SK-N-SH (cell line): Measurements from ENCODE around the gene TUBD1. TPM values are rescaled to one million over a fixed set of nuclear protein-coding genes. Genes with fewer than 3 reads are reported as not detected.
A peak's percentile ranks its signal among the peaks of the same experiment; 100 is the strongest.

Source experiments
- CTCF ChIA-PET: fragments of 300-600, 350-600 bp; formaldehyde crosslinking; extraction: SDS; loops from one replicate; lab custom pipeline; 2021; lab: Yijun Ruan, JAX
- POLR2A ChIA-PET: fragments of 350-600 bp; sonication (Branson Sonifier 250); formaldehyde crosslinking; extraction: SDS; loops from one replicate; lab custom pipeline; 2020; ENCODE audit warnings: antibody characterized with exemption, inconsistent platforms; lab: Yijun Ruan, JAX
- DNase-seq: peaks from one replicate; pipeline ENCODE4 v3.0.0; 2012
- H2AFZ ChIP-seq: fragments of 200-600 bp; sonication (generic); 2 replicates; pipeline ENCODE4 v1.8.1; 2016; ENCODE audit warnings: antibody characterized with exemption, mild to moderate bottlenecking, low read depth
- H3F3A ChIP-seq: fragments of 200-600 bp; sonication (generic); replicated peaks from 2 replicates; pipeline ENCODE3; 2016; ENCODE audit warnings: antibody characterized with exemption, mild to moderate bottlenecking; ENCODE audit not compliant: insufficient read depth
- H3K27ac ChIP-seq, 2 experiments: fragments of 200-500 bp in 1 of 2; fragments of 200-600 bp in 1 of 2; sonication (Bioruptor generic) in 1 of 2; sonication (generic), shearing (Covaris generic) in 1 of 2; 2 replicates each; pipeline versions ENCODE4 v1.5.1 to v1.6.1; 2014 to 2016; ENCODE audit warnings: low read depth in 2 of 2, inconsistent platforms in 1 of 2, low read length in 1 of 2, mild to moderate bottlenecking in 1 of 2, mixed read lengths in 1 of 2
- H3K27me3 ChIP-seq: fragments of 200-600 bp; sonication (generic), shearing (Covaris generic); 2 replicates; pipeline ENCODE4 v1.6.1; 2016; ENCODE audit warnings: mixed run types; ENCODE audit not compliant: insufficient read depth
- H3K36me3 ChIP-seq, 2 experiments: fragments of 200-500 bp in 1 of 2; fragments of 200-600 bp in 1 of 2; sonication (Bioruptor generic) in 1 of 2; sonication (generic) in 1 of 2; replicated peaks in 1 of 2; 2 replicates each; pipeline versions ENCODE3 to v1.5.1; 2014 to 2016; ENCODE audit warnings: low read length in 1 of 2, mild to moderate bottlenecking in 1 of 2; ENCODE audit not compliant: insufficient read depth in 2 of 2, control insufficient read depth in 1 of 2
- H3K4me1 ChIP-seq, 2 experiments: fragments of 200-500 bp in 1 of 2; fragments of 200-600 bp in 1 of 2; sonication (Bioruptor generic) in 1 of 2; sonication (generic), shearing (Covaris generic) in 1 of 2; 2 replicates each; pipeline versions ENCODE4 v1.5.1 to v1.6.1; 2014 to 2016; ENCODE audit warnings: low read depth in 1 of 2, low read length in 1 of 2, mixed run types in 1 of 2; ENCODE audit not compliant: insufficient read depth in 2 of 2, control insufficient read depth in 1 of 2
- H3K4me2 ChIP-seq: fragments of 200-600 bp; sonication (generic), shearing (Covaris generic); 2 replicates; pipeline ENCODE4 v1.6.1; 2017; ENCODE audit warnings: mixed run types
- H3K4me3 ChIP-seq, 2 experiments: fragments of 200-500 bp in 1 of 2; fragments of 200-600 bp in 1 of 2; sonication (Bioruptor generic) in 1 of 2; sonication (generic), shearing (Covaris generic) in 1 of 2; 2 replicates each; pipeline versions ENCODE4 v1.5.1 to v1.8.1; 2014 to 2016; ENCODE audit warnings: low read depth in 2 of 2, inconsistent platforms in 1 of 2, low read length in 1 of 2, mild to moderate bottlenecking in 1 of 2, mixed read lengths in 1 of 2, moderate library complexity in 1 of 2
- H3K79me2 ChIP-seq: fragments of 200-600 bp; sonication (generic); 2 replicates; pipeline ENCODE4 v1.8.1; 2017; ENCODE audit warnings: mild to moderate bottlenecking; ENCODE audit not compliant: insufficient read depth
- H3K9ac ChIP-seq: fragments of 200-600 bp; sonication (generic); 2 replicates; pipeline ENCODE4 v1.6.1; 2017; ENCODE audit warnings: mixed run types
- H3K9me2 ChIP-seq: fragments of 200-600 bp; sonication (generic); 2 replicates; pipeline ENCODE4 v1.6.1; 2017; ENCODE audit warnings: mixed run types
- H3K9me3 ChIP-seq: fragments of 200-600 bp; sonication (generic); 2 replicates; pipeline ENCODE4 v1.6.1; 2017; ENCODE audit warnings: mixed run types, mild to moderate bottlenecking, moderate library complexity
- H4K20me1 ChIP-seq: fragments of 200-600 bp; sonication (generic); 2 replicates; pipeline ENCODE4 v1.6.1; 2017; ENCODE audit warnings: mild to moderate bottlenecking, mixed run types; ENCODE audit not compliant: insufficient read depth
- ELF1 ChIP-seq: IDR thresholded peaks from 2 replicates; pipeline ENCODE4 v1.4.0; 2012
- EZH2phosphoT487 ChIP-seq: fragments of 200-600 bp; sonication (generic); IDR thresholded peaks from 2 replicates; pipeline ENCODE4 v1.6.1; 2017; ENCODE audit warnings: low read depth, mixed run types, mild to moderate bottlenecking, antibody characterized with exemption, moderate library complexity, borderline replicate concordance
- FOXJ3 ChIP-seq: sonication (generic); formaldehyde crosslinking; IDR thresholded peaks from 2 replicates; pipeline ENCODE4 v1.5.1; 2020; ENCODE audit warnings: mild to moderate bottlenecking, missing genetic modification reagents
- FOXM1 ChIP-seq: IDR thresholded peaks from 2 replicates; pipeline ENCODE4 v1.4.0; 2012; ENCODE audit warnings: low read depth, mild to moderate bottlenecking
- GABPA ChIP-seq: IDR thresholded peaks from 2 replicates; pipeline ENCODE4 v1.4.0; 2012; ENCODE audit warnings: low read depth, mild to moderate bottlenecking
- NRF1 ChIP-seq: IDR thresholded peaks from 2 replicates; pipeline ENCODE4 v1.6.1; 2012; ENCODE audit warnings: low read depth, mild to moderate bottlenecking, low read length
- RAD21 ChIP-seq: IDR thresholded peaks from 2 replicates; pipeline ENCODE4 v1.6.1; 2012; ENCODE audit warnings: mild to moderate bottlenecking, low read length
- RFX5 ChIP-seq: IDR thresholded peaks from 2 replicates; pipeline ENCODE4 v1.6.1; 2012; ENCODE audit warnings: mild to moderate bottlenecking, improper control_type of control experiment, low read length
- RXRA ChIP-seq: IDR thresholded peaks from 2 replicates; pipeline ENCODE4 v1.4.0; 2012; ENCODE audit warnings: low read depth, mild to moderate bottlenecking, borderline replicate concordance
- SMC3 ChIP-seq: IDR thresholded peaks from 2 replicates; pipeline ENCODE4 v1.6.1; 2012; ENCODE audit warnings: low read depth, low read length, improper control_type of control experiment
- TCF12 ChIP-seq: IDR thresholded peaks from 2 replicates; pipeline ENCODE4 v1.4.0; 2012
- TEAD4 ChIP-seq: IDR thresholded peaks from 2 replicates; pipeline ENCODE4 v1.4.0; 2012; ENCODE audit warnings: mild to moderate bottlenecking, borderline replicate concordance; ENCODE audit not compliant: insufficient read depth
- USF1 ChIP-seq: IDR thresholded peaks from 2 replicates; pipeline ENCODE4 v1.4.0; 2012; ENCODE audit warnings: low read depth, borderline replicate concordance
- ZBTB33 ChIP-seq: IDR thresholded peaks from 2 replicates; pipeline ENCODE4 v1.4.0; 2012; ENCODE audit warnings: low read depth, borderline replicate concordance
- WGBS: methylation state at CpG from one replicate; pipeline ENCODE4 v1.1.6; 2017; ENCODE audit warnings: low lambda C conversion rate; 5-methylcytosine and 5-hydroxymethylcytosine counted together
- polyA plus RNA-seq, 3 experiments: library from polyadenylated mRNA; depleted of rRNA; stranded (reverse); fragments of >200 nt; gene quantifications; 2 replicates each; pipeline ENCODE4 v1.2.3, GENCODE V29; 2012
- TF ChIP-seq, protein P1 (sequence below): IDR thresholded peaks from 2 replicates; pipeline ENCODE4 v1.6.1; 2012; ENCODE audit warnings: mild to moderate bottlenecking, low read depth, low read length, moderate library complexity

TUBD1 gene
- polyA plus RNA-seq, 1 of the 3 experiments (the other 2 are of a cell fraction), result 3.2 TPM

DNA sequence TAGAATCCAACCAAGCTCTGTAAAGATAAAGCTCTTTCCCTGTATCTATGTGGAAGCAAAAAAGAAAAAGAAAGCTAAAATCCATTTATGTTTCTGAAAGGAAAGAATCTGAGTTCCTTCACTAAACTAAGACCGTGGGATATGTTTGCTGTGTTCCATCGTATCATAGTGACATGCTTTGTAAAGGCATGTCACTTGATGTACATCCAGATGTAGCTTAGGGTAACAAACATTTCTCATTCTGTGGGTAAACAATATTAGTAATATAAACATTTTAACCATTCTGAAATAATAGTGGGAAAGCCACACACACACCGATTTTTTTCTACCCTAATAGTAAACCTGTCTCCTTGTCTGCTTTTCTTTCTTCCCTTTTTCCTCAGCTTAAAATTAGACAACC, 78.1 kb downstream of the TUBD1 start:
- H3K4me1 ChIP-seq, result peaks cover 0 to 16% of the 10 kb centered on the region in 2 experiments; a peak in 2 of 4 replicates
- H3K79me2 ChIP-seq, result peaks cover 8% of the 10 kb centered on the region; the same call in 1 of the 2 replicates
- ChIA-PET POLR2A (no interaction called here), CTCF (interaction anchor here (0.8 to 1.3 kb wide), 6 partner anchors 32 to 100 kb away, joined by 3 to 7 read pairs (median 4); no protein-coding TSS in a partner anchor)
- peaks cover 30% of the 10 kb centered on the region for H3F3A ChIP-seq
- no peak overlapping the region for H3K4me2 ChIP-seq
- no peaks in the 10 kb centered on the region for H3K27me3 ChIP-seq
- DNase-seq, result no peak
- TF ChIP-seq TCF12 (no peak), RXRA (no peak), TEAD4 (no peak), NRF1 (no peak), USF1 (no peak), GABPA (no peak), RAD21 (no peak), FOXJ3 (CRISPR knock-in tag) (no peak), FOXM1 (no peak), RFX5 (no peak), SMC3 (no peak), ELF1 (no peak), ZBTB33 (no peak), EZH2phosphoT487 (no peak)
- TF ChIP-seq, protein P1, sequence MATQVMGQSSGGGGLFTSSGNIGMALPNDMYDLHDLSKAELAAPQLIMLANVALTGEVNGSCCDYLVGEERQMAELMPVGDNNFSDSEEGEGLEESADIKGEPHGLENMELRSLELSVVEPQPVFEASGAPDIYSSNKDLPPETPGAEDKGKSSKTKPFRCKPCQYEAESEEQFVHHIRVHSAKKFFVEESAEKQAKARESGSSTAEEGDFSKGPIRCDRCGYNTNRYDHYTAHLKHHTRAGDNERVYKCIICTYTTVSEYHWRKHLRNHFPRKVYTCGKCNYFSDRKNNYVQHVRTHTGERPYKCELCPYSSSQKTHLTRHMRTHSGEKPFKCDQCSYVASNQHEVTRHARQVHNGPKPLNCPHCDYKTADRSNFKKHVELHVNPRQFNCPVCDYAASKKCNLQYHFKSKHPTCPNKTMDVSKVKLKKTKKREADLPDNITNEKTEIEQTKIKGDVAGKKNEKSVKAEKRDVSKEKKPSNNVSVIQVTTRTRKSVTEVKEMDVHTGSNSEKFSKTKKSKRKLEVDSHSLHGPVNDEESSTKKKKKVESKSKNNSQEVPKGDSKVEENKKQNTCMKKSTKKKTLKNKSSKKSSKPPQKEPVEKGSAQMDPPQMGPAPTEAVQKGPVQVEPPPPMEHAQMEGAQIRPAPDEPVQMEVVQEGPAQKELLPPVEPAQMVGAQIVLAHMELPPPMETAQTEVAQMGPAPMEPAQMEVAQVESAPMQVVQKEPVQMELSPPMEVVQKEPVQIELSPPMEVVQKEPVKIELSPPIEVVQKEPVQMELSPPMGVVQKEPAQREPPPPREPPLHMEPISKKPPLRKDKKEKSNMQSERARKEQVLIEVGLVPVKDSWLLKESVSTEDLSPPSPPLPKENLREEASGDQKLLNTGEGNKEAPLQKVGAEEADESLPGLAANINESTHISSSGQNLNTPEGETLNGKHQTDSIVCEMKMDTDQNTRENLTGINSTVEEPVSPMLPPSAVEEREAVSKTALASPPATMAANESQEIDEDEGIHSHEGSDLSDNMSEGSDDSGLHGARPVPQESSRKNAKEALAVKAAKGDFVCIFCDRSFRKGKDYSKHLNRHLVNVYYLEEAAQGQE, result no peak
- WGBS, result 88% methylated on average over 3 of the region's 3 CpGs
- no peaks in the 10 kb centered on the region for H3K9me3 ChIP-seq
- no peaks in the 10 kb centered on the region for H4K20me1 ChIP-seq
- H3K9me2 ChIP-seq, result no peaks in the 10 kb centered on the region
- H2AFZ ChIP-seq, result no peak overlapping the region
- peaks cover 13 to 40% of the 10 kb centered on the region in 2 experiments for H3K36me3 ChIP-seq
- H3K27ac ChIP-seq, result peak overlapping the region in 1 of 2 experiments; percentile 12; a peak in 1 of 4 replicates
- no peak overlapping the region for H3K4me3 ChIP-seq
- H3K9ac ChIP-seq, result no peak overlapping the region
